Measurements from ENCODE around the gene ERH. TPM values are rescaled to one million over a fixed set of nuclear protein-coding genes. Genes with fewer than 3 reads are reported as not detected.

The ERH gene
- total and polyA plus RNA-seq, 8 donors, result 32.4 to 75.4 (median 58.5) TPM

GRCh38 chr14:69366761-69367160 is 31.3 kb downstream of the ERH start:
- no peak for ATAC-seq
- 96% methylated on average over 4 of the region's 4 CpGs for WGBS, 2 donors
- DNase-seq, result no peak

GRCh38 chr14:69366069-69366468 is 32.0 kb downstream of the ERH start:
- no peak overlapping the region for H3K4me3 ChIP-seq
- ATAC-seq (no peak), DNase-seq (no peak), FAIRE-seq (no peak)
- no peaks in the 10 kb centered on the region for H3K4me1 ChIP-seq
- H3K27ac ChIP-seq, result no peak overlapping the region
- H3K9me3 ChIP-seq, result no peaks in the 10 kb centered on the region
- intact Hi-C loops (cut with DNase I), result no loop called here
- no peaks in the 10 kb centered on the region for H3K27me3 ChIP-seq
- no peak for TF ChIP-seq CTCF (IDR thresholded peaks at IDR 0.05)
- 52 to 71% methylated on average over 3 of the region's 3 CpGs for WGBS, 2 donors
- H3K36me3 ChIP-seq, result no peaks in the 10 kb centered on the region

More at GRCh38 chr14:69366761-69367160, 31.3 kb downstream of the ERH start:
- H3K27me3 ChIP-seq, result no peaks in the 10 kb centered on the region
- no peak for FAIRE-seq
- H3K4me3 ChIP-seq, result no peak overlapping the region
- TF ChIP-seq CTCF (IDR thresholded peaks at IDR 0.05), result no peak
- H3K27ac ChIP-seq, result no peak overlapping the region
- intact Hi-C loops (cut with DNase I), result no loop called here
- H3K36me3 ChIP-seq, result no peaks in the 10 kb centered on the region
- no peaks in the 10 kb centered on the region for H3K9me3 ChIP-seq
- H3K4me1 ChIP-seq, result no peaks in the 10 kb centered on the region

- no peaks in the 10 kb centered on the region for H3K27me3 ChIP-seq
- intact Hi-C loops (cut with DNase I), result no loop called here
- no peak for TF ChIP-seq CTCF (IDR thresholded peaks at IDR 0.05)
Observed at GRCh38 chr14:69364378-69364777, 33.7 kb downstream of the ERH start.

GRCh38 chr14:69363964-69364363 is 34.1 kb downstream of the ERH start:
- TF ChIP-seq CTCF (IDR thresholded peaks at IDR 0.05), result no peak
- WGBS, 2 donors, result 78 to 82% methylated on average over 4 of the region's 4 CpGs
- Histone ChIP-seq H3K9me3 (no peaks in the 10 kb centered on the region), H3K4me3 (no peak overlapping the region), H3K36me3 (no peaks in the 10 kb centered on the region), H3K27ac (no peak overlapping the region), H3K4me1 (no peaks in the 10 kb centered on the region), H3K27me3 (no peaks in the 10 kb centered on the region)
- no peak for ATAC-seq
- no peak for FAIRE-seq
- no peak for DNase-seq
- intact Hi-C loops (cut with DNase I), result no loop called here

More at GRCh38 chr14:69364378-69364777, 33.7 kb downstream of the ERH start:
- H3K4me3 ChIP-seq, result no peak overlapping the region
- no peaks in the 10 kb centered on the region for H3K4me1 ChIP-seq
- H3K27ac ChIP-seq, result no peak overlapping the region
- no peaks in the 10 kb centered on the region for H3K9me3 ChIP-seq
- ATAC-seq (no peak), FAIRE-seq (no peak), DNase-seq (no peak)
- 72 to 84% methylated on average over 2 of the region's 2 CpGs for WGBS, 2 donors
- H3K36me3 ChIP-seq, result no peaks in the 10 kb centered on the region

- no peaks in the 10 kb centered on the region for H3K9me3 ChIP-seq
- no peak for DNase-seq
- no peaks in the 10 kb centered on the region for H3K36me3 ChIP-seq
- no peak for TF ChIP-seq CTCF (IDR thresholded peaks at IDR 0.05)
- no peak for FAIRE-seq
- ATAC-seq, result peak in 3 of 4 donors; percentile 54 to 78 (median 73)
- no peaks in the 10 kb centered on the region for H3K27me3 ChIP-seq
- H3K4me1 ChIP-seq, result no peaks in the 10 kb centered on the region
- intact Hi-C loops (cut with DNase I), result no loop called here
- WGBS, 2 donors, result 53% methylated on average over 9 of the region's 9 CpGs
- H3K4me3 ChIP-seq, result no peak overlapping the region
- H3K27ac ChIP-seq, result no peak overlapping the region
Observed at GRCh38 chr14:69363055-69363454, 35.0 kb downstream of the ERH start.
